AG09309 (cell line): ENCODE data around the gene KRTAP10-7.
"Not testable (repeated sequence)": the region's sequence is repeated elsewhere in the genome, so short reads cannot be mapped to it uniquely, and the experiment has no call there.

Source experiments
- DNase-seq: peaks from one replicate; pipeline ENCODE4 v3.0.0-alpha.2; 2010; ENCODE audit warnings: low read depth
- H3K4me3 ChIP-seq: 2 replicates; pipeline ENCODE4 v1.5.1; 2011; ENCODE audit warnings: mild to moderate bottlenecking, low read depth, low read length, moderate library complexity; ENCODE audit not compliant: control insufficient read depth
- TF ChIP-seq, protein P1 (sequence below): IDR thresholded peaks from 2 replicates; pipeline ENCODE4 v1.5.1; 2011; ENCODE audit warnings: mild to moderate bottlenecking, low read depth, low read length, inconsistent platforms; ENCODE audit not compliant: insufficient read depth, control insufficient read depth; ENCODE audit errors: missing control alignments

Gene KRTAP10-7

DNA sequence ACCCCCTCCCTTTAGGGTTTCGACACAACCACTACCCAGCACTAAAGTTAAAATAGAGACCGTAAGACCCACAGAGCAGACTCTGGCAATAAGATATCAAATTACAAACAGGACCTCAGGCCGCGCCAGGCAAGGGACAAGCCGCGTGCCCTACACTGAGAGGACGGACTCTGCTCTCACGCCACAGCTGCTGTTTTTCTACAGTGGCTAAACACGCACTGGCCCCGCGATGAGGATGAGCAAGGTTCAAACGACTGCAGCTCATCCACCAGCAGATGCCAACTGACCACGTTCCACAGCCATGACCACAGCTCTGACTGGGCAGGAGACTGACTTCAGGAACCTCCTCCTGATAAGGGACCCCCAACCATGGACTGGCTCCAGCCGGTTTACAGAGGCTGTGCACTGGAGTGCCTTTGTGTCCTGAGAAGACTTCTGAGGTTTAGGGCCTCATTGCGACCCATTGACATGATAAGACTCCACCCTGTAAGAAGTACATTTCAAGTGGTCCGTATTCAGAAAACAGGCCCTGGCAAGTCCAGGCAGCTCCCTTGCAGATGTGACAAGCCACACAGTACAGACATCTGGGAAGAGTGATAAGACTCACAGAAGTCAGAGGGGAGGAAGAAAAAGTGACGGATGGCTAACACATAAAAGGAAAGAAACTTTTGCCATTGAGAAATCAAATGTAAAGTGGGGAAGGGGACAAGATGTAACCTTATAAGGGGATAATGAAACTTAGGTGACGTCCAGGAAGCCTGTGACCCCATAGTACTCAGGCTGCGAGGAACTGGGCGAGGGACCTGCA, 6.6 kb upstream of the KRTAP10-7 start:
- no peak overlapping the region for H3K4me3 ChIP-seq
- DNase-seq: no peak
- TF ChIP-seq, protein P1, sequence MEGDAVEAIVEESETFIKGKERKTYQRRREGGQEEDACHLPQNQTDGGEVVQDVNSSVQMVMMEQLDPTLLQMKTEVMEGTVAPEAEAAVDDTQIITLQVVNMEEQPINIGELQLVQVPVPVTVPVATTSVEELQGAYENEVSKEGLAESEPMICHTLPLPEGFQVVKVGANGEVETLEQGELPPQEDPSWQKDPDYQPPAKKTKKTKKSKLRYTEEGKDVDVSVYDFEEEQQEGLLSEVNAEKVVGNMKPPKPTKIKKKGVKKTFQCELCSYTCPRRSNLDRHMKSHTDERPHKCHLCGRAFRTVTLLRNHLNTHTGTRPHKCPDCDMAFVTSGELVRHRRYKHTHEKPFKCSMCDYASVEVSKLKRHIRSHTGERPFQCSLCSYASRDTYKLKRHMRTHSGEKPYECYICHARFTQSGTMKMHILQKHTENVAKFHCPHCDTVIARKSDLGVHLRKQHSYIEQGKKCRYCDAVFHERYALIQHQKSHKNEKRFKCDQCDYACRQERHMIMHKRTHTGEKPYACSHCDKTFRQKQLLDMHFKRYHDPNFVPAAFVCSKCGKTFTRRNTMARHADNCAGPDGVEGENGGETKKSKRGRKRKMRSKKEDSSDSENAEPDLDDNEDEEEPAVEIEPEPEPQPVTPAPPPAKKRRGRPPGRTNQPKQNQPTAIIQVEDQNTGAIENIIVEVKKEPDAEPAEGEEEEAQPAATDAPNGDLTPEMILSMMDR: no peak

DNA sequence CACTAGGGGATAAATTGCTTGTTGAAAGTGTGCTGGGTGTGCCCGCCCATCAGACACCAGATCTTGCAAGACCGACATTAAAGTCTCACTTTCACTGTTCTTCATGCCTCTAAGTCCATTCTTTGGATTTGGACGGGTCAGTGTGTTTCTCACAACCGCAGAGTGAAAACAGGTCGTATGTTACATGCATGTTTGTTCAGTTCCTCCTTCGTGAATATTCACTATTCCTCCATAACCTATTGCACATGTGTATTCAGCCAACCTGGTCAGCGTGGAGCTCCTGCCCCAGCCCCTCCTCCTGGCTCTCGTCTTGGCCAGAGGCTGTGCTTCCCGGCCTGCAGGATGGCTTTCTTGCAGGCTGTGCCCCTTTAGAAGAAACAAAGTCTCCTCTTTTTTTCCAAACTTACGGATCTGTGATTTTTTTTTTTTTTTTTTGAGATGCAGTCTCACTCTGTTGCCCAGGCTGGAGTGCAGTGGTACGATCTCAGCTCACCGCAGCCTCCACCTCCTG, 5.9 kb upstream of the KRTAP10-7 start:
- DNase-seq: no peak
- TF ChIP-seq, protein P1: no peak
- no peak overlapping the region for H3K4me3 ChIP-seq

DNA sequence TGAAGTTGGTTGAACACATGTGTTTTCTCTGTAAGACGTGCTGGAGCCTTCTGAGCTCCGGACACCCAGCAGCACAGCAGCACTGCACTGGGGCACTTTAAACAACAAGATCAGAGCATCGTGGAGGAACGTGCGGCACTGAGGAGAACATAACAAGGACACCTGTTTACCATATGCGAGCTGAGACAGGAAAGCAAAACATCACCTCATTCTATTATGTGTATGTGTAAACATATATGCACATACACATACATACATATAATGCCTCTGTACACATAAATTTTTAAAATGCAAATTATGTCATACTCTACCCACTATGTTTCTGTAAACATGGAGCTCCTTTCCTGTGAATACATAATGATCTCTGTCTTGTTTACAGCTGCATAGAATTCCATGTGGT, 4.9 kb upstream of the KRTAP10-7 start:
- no peak overlapping the region for H3K4me3 ChIP-seq
- DNase-seq: no peak
- TF ChIP-seq, protein P1: no peak

DNA sequence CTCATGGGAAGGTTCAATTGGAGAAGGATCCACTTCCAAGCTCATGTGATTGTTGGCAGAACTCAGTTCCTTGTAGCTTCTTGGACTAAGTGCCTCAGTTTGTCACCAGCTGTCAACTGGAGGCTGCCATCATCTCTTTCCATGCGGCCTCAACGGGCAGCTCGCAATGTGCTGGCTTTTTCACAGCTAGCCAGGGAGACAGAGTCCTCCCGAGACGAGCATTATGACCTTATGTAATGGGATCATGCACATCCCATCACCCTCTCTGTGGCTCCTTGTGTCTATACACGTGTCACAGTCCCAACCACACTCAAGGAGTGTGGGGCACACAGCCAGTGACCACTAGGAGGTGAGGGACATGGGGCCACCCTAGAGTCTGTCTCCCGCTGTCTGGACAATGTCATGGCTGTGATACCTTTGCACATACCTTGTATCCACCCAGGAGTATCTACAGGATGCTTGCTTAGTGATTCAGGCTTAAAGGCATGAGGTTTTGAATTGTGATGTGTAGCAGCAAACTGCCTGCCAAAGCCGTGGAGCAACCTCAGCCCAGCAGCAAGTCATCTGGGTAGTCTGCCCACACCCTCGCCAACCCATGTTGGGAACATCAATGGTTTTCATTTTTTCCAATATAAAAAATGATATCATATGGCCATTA, 4.2 kb upstream of the KRTAP10-7 start:
- TF ChIP-seq, protein P1: no peak
- H3K4me3 ChIP-seq: no peak overlapping the region
- DNase-seq: no peak

DNA sequence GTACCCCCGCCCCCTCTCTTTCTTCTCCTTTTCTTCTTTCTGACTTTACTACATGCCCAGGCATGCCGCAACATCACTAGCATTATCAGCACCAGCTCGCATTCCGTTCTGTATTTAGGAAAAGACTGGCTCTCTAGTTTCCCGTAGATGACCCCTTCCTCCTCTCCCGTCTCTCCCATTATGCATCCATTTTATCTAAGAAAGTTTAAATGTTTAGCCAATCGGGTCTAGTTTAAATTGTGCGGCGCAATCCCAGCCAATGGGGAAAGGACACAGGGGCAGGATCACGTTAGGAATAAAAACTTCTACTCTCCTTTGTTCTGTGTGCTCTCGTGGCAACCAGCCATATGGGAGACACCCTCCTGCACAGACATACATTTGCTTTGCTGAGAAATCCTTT, 2.3 kb upstream of the KRTAP10-7 start:
- no peak for DNase-seq
- TF ChIP-seq, protein P1: no peak
- no peak overlapping the region for H3K4me3 ChIP-seq

DNA sequence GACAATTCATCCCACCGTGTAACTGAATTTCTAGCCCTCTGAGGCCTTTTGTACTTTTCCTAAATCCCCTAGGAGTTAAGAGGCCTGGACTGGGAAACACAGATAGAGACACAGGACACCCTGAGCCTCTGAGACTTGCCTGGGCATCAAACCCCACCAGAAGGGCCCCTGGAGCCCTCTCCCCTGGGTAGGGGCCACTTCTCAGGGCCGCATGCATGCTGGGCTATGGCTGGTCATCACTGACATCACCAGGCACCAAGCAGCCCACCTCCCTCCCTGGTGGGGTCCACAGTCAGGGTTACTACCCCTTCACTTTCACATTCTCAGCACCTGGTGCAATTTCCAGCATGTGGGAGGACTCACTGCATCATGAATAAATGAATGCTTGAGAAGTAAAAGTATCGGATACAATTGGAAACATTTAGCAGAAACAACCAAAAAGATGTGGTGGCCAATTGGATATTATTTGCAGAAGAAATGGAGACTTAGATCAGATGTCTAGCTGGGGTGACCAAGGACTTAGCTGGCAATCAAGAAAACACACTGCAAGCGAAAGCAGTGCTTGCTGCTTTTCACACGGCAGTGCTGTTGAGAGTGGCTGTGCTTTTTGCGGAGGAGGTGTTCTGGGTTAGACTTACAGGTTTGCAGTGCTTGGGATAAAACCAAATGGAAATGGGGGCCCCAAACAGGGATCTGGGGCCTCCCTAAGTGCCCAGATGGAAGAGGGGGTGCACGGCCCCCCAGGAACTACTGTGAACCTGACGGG, 950 bp upstream of the KRTAP10-7 start:
- no peak overlapping the region for H3K4me3 ChIP-seq
- TF ChIP-seq, protein P1: no peak
- no peak for DNase-seq

DNA sequence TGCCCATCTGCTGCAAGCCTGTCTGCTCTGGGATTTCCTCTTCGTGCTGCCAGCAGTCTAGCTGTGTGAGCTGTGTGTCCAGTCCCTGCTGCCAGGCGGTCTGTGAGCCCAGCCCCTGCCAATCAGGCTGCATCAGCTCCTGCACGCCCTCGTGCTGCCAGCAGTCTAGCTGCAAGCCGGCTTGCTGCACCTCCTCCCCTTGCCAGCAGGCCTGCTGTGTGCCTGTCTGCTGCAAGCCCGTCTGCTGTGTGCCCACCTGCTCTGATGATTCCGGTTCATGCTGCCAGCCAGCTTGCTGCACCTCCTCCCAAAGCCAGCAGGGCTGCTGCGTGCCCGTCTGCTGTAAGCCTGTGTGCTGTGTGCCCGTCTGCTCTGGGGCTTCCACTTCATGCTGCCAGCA, 694 bp downstream of the KRTAP10-7 start:
- not testable (repeated sequence) for DNase-seq, H3K4me3 ChIP-seq
